Measurements from ENCODE around the gene YY1.

DNA sequence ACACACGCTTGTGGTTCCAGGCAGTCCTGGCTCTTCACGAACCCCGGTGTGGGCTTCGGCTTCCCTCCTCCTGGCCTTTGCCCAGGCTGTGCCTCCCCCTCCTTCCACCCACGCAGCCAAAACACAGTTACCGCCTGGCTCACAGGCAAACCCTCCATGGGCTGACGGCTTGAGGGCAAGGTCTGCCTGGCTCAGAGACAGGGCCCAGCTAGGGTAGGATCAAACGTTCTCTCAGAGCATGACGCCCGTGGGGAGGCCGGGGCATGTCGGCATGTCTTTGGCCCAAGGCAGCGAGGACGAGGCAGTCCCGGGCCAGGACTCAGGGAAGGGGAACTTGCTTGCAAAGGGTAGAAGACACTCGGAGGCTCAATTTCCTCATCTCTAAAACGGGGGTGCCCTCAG lies 86.3 kb downstream of the YY1 start:
- TF ChIP-seq, protein P1, sequence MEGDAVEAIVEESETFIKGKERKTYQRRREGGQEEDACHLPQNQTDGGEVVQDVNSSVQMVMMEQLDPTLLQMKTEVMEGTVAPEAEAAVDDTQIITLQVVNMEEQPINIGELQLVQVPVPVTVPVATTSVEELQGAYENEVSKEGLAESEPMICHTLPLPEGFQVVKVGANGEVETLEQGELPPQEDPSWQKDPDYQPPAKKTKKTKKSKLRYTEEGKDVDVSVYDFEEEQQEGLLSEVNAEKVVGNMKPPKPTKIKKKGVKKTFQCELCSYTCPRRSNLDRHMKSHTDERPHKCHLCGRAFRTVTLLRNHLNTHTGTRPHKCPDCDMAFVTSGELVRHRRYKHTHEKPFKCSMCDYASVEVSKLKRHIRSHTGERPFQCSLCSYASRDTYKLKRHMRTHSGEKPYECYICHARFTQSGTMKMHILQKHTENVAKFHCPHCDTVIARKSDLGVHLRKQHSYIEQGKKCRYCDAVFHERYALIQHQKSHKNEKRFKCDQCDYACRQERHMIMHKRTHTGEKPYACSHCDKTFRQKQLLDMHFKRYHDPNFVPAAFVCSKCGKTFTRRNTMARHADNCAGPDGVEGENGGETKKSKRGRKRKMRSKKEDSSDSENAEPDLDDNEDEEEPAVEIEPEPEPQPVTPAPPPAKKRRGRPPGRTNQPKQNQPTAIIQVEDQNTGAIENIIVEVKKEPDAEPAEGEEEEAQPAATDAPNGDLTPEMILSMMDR (IDR thresholded peaks at IDR 0.05) = no peak
- TF ChIP-seq POLR2AphosphoS5 (IDR thresholded peaks at IDR 0.05) (no peak), POLR2A (IDR thresholded peaks at IDR 0.05) (no peak)

All from sigmoid colon (tissue), 4 donors.